ENCODE results near the gene GPRC5C.
A peak's percentile ranks its signal among the peaks of the same experiment; 100 is the strongest.

GPRC5C gene

GRCh38 chr17:74389084-74389753 is 42.7 kb upstream of the GPRC5C start:
- Mint-ChIP-seq H3K9me3 (peaks cover 2% of the 10 kb centered on the region), H3K4me1 (peaks cover 32% of the 10 kb centered on the region), H3K27ac (no peak overlapping the region), H3K4me3 (no peak overlapping the region), H3K27me3 (ENCODE audit: low read depth) (peaks cover 5% of the 10 kb centered on the region), H3K36me3 (ENCODE audit: low read depth) (no peaks in the 10 kb centered on the region)
- no peak for TF ChIP-seq CTCF (IDR thresholded peaks at IDR 0.05; ENCODE audit: unreplicated experiment in 3 of 3)

GRCh38 chr17:74389937-74390679 is 41.8 kb upstream of the GPRC5C start:
- H3K4me1 Mint-ChIP-seq, result peaks cover 39% of the 10 kb centered on the region
- H3K36me3 Mint-ChIP-seq (ENCODE audit: low read depth), result no peaks in the 10 kb centered on the region
- peaks cover 2% of the 10 kb centered on the region for H3K9me3 Mint-ChIP-seq
- TF ChIP-seq CTCF (IDR thresholded peaks at IDR 0.05; ENCODE audit: unreplicated experiment in 3 of 3), result no peak
- H3K27ac Mint-ChIP-seq, result no peak overlapping the region
- H3K4me3 Mint-ChIP-seq, result no peak overlapping the region
- peaks cover 5% of the 10 kb centered on the region for H3K27me3 Mint-ChIP-seq (ENCODE audit: low read depth)

GRCh38 chr17:74390680-74391653 is 40.9 kb upstream of the GPRC5C start:
- peaks cover 2% of the 10 kb centered on the region for H3K9me3 Mint-ChIP-seq
- no peak overlapping the region for H3K4me3 Mint-ChIP-seq
- peaks cover 8% of the 10 kb centered on the region for H3K27me3 Mint-ChIP-seq (ENCODE audit: low read depth)
- peaks cover 45% of the 10 kb centered on the region for H3K4me1 Mint-ChIP-seq
- H3K27ac Mint-ChIP-seq, result peak overlapping the region in 1 of 3 experiments; percentile 15
- no peak for TF ChIP-seq CTCF (IDR thresholded peaks at IDR 0.05; ENCODE audit: unreplicated experiment in 3 of 3)
- no peaks in the 10 kb centered on the region for H3K36me3 Mint-ChIP-seq (ENCODE audit: low read depth)

GRCh38 chr17:74391771-74392170 is 40.1 kb upstream of the GPRC5C start:
- no peak overlapping the region for H3K4me3 Mint-ChIP-seq
- no peak for TF ChIP-seq CTCF (IDR thresholded peaks at IDR 0.05; ENCODE audit: unreplicated experiment in 3 of 3)
- no peaks in the 10 kb centered on the region for H3K36me3 Mint-ChIP-seq (ENCODE audit: low read depth)
- H3K27ac Mint-ChIP-seq, result peak overlapping the region in 1 of 3 experiments; percentile 7
- peaks cover 2% of the 10 kb centered on the region for H3K9me3 Mint-ChIP-seq
- peaks cover 39% of the 10 kb centered on the region for H3K4me1 Mint-ChIP-seq
- H3K27me3 Mint-ChIP-seq (ENCODE audit: low read depth), result peaks cover 6% of the 10 kb centered on the region

- peaks cover 5% of the 10 kb centered on the region for H3K27me3 Mint-ChIP-seq (ENCODE audit: low read depth)
- peak overlapping the region in 1 of 3 experiments; percentile 15 for H3K27ac Mint-ChIP-seq
- TF ChIP-seq CTCF (IDR thresholded peaks at IDR 0.05; ENCODE audit: unreplicated experiment in 3 of 3), result no peak
- H3K4me3 Mint-ChIP-seq, result no peak overlapping the region
- peaks cover 2% of the 10 kb centered on the region for H3K9me3 Mint-ChIP-seq
- H3K36me3 Mint-ChIP-seq (ENCODE audit: low read depth), result no peaks in the 10 kb centered on the region
- peaks cover 38% of the 10 kb centered on the region for H3K4me1 Mint-ChIP-seq
Measured at GRCh38 chr17:74392848-74393247, 39.0 kb upstream of the GPRC5C start.
